Measurements from ENCODE around the gene FLOT2. TPM values are rescaled to one million over a fixed set of nuclear protein-coding genes. Genes with fewer than 3 reads are reported as not detected.
"Not testable (repeated sequence)": the region's sequence is repeated elsewhere in the genome, so short reads cannot be mapped to it uniquely, and the experiment has no call there.

FLOT2 gene
- total RNA-seq, 4 donors from 2014 or later: 31.3 to 117 (median 37.4) TPM

- H3K27me3 ChIP-seq: no peaks in the 10 kb centered on the region
- peaks cover 3 to 6% of the 10 kb centered on the region in 2 donors for H3K4me1 ChIP-seq
- H3K36me3 ChIP-seq: no peaks in the 10 kb centered on the region
- no peak for DNase-seq
- H3K9me3 ChIP-seq: no peaks in the 10 kb centered on the region
- H3K27ac ChIP-seq: no peak overlapping the region
- intact Hi-C loops (cut with DNase I; ENCODE audit: low total_unique reads): no loop called here
- H3K4me3 ChIP-seq: no peak overlapping the region
- TF ChIP-seq POLR2A (IDR thresholded peaks at IDR 0.05) (no peak), CTCF (IDR thresholded peaks at IDR 0.05) (no peak)
These were observed 38.4 kb upstream of the FLOT2 start for GRCh38 chr17:28935744-28936460.

- DNase-seq; H3K4me3 ChIP-seq; H3K36me3 ChIP-seq; H3K4me1 ChIP-seq; H3K27ac ChIP-seq; intact Hi-C loops (cut with DNase I; ENCODE audit: low total_unique reads); H3K9me3 ChIP-seq; H3K27me3 ChIP-seq: not testable (repeated sequence)
These were observed 37.0 kb upstream of the FLOT2 start for GRCh38 chr17:28934508-28934907.

GRCh38 chr17:28929787-28930186 lies 32.3 kb upstream of the FLOT2 start:
- H3K4me3 ChIP-seq: no peak overlapping the region
- intact Hi-C loops (cut with DNase I; ENCODE audit: low total_unique reads): no loop called here
- no peak for DNase-seq
- no peaks in the 10 kb centered on the region for H3K9me3 ChIP-seq
- no peak for TF ChIP-seq CTCF (IDR thresholded peaks at IDR 0.05)
- TF ChIP-seq POLR2A (IDR thresholded peaks at IDR 0.05): no peak
- no peak overlapping the region for H3K27ac ChIP-seq
- no peaks in the 10 kb centered on the region for H3K36me3 ChIP-seq
- H3K27me3 ChIP-seq: no peaks in the 10 kb centered on the region
- H3K4me1 ChIP-seq: no peaks in the 10 kb centered on the region

GRCh38 chr17:28928061-28928460 lies 30.5 kb upstream of the FLOT2 start:
- Histone ChIP-seq H3K9me3 (no peaks in the 10 kb centered on the region), H3K36me3 (no peaks in the 10 kb centered on the region), H3K27ac (no peak overlapping the region), H3K4me3 (no peak overlapping the region), H3K27me3 (no peaks in the 10 kb centered on the region), H3K4me1 (no peaks in the 10 kb centered on the region)
- no peak for DNase-seq
- TF ChIP-seq POLR2A (IDR thresholded peaks at IDR 0.05): no peak
- intact Hi-C loops (cut with DNase I; ENCODE audit: low total_unique reads): no loop called here

GRCh38 chr17:28926786-28927185 lies 29.3 kb upstream of the FLOT2 start:
- no peak for DNase-seq
- Histone ChIP-seq H3K36me3 (no peaks in the 10 kb centered on the region), H3K4me1 (no peaks in the 10 kb centered on the region), H3K9me3 (no peaks in the 10 kb centered on the region), H3K4me3 (no peak overlapping the region), H3K27ac (peak overlapping the region in 1 of 2 donors; percentile 35), H3K27me3 (no peaks in the 10 kb centered on the region)
- TF ChIP-seq CTCF (IDR thresholded peaks at IDR 0.05): no peak
- no peak for TF ChIP-seq POLR2A (IDR thresholded peaks at IDR 0.05)
- intact Hi-C loops (cut with DNase I; ENCODE audit: low total_unique reads): no loop called here

GRCh38 chr17:28926366-28926765 lies 28.8 kb upstream of the FLOT2 start:
- Histone ChIP-seq H3K4me1 (no peaks in the 10 kb centered on the region), H3K4me3 (no peak overlapping the region), H3K36me3 (no peaks in the 10 kb centered on the region), H3K27ac (peak overlapping the region in 1 of 2 donors; percentile 35), H3K9me3 (no peaks in the 10 kb centered on the region), H3K27me3 (no peaks in the 10 kb centered on the region)
- intact Hi-C loops (cut with DNase I; ENCODE audit: low total_unique reads): no loop called here
- no peak for TF ChIP-seq CTCF (IDR thresholded peaks at IDR 0.05)
- TF ChIP-seq POLR2A (IDR thresholded peaks at IDR 0.05): no peak
- DNase-seq: no peak

Measured in uterus (tissue), 4 donors.